GM20431 (cell line): ENCODE data around the gene FASTKD2.
"Not testable (repeated sequence)": the region's sequence is repeated elsewhere in the genome, so short reads cannot be mapped to it uniquely, and the experiment has no call there.

Source experiments
- in situ Hi-C: fragments of 300-500 bp; cut with MseI, MboI; formaldehyde crosslinking; loops from one replicate; pipeline ENCODE4 v1.15.0; 2020; ENCODE audit warnings: low sequenced_read_pairs; ENCODE audit not compliant: unreplicated experiment

Gene FASTKD2

DNA sequence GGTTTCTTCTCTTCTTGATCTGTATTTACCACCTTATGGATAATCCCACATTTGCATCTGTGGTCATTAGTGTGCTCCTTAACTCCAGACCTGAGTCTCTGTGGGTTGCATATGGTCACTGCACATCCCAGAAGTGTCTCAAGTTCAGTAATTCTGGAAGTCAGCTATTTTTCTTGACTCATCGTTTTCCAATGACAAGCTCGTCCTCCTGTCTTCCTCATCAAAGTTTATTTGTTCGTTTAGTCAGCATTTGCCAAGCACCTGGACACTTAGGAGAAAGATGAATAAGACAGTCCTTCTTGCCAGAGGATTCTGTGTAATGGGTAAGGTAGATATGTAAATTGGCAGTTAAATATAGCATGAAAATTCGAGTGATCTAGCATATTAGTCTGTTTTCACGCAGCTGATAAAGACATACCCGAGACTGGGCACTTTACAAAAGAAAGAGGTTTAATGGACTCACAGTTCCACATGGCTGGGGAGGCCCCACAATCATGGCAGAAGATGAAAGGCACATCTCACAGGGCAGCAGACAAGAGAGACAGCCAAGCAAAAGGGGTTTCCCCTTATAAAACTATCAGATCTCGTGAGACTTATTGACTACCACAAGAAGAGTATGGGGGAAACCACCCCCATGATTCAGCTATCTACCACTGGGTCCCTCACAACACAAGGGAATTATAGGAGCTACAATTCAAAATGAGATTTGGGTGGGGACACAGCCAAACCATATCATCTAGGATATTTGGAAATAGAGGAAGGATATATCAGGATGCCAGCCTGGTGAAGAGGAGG, 19.4 kb downstream of the FASTKD2 start:
- in situ Hi-C loops, result loop anchor here (25.0 kb wide), 1 partner anchor 97 kb away; no protein-coding TSS in a partner anchor

- in situ Hi-C loops, result loop anchor here (25.0 kb wide), 1 partner anchor 103 kb away; no protein-coding TSS in a partner anchor
These were observed 25.0 kb downstream of the FASTKD2 start for GRCh38 chr2:206790311-206790935.

DNA sequence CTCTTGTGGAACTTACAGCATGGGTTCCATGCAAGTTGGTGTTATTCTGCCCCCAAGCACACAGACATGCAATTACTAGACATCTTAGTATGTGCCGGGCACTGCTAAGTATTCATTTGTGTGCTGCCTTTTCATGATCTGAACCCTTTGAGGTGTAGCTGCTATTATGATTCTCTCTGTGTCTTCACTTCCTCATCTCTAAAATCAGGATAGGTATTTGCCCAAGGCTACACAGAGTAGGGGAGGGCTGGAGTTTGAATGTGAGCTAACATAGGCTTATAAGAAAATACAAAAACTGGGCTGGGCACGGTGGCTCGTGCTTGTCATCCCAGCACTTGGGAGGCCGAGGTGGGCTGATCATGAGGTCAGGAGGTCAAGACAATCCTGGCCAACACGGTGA, 27.2 kb downstream of the FASTKD2 start:
- in situ Hi-C loops, result loop anchor here (25.0 kb wide), 1 partner anchor 105 kb away; no protein-coding TSS in a partner anchor

- in situ Hi-C loops, result loop anchor here (25.0 kb wide), 1 partner anchor 110 kb away; no protein-coding TSS in a partner anchor
These were observed 32.0 kb downstream of the FASTKD2 start for GRCh38 chr2:206797376-206797775.

DNA sequence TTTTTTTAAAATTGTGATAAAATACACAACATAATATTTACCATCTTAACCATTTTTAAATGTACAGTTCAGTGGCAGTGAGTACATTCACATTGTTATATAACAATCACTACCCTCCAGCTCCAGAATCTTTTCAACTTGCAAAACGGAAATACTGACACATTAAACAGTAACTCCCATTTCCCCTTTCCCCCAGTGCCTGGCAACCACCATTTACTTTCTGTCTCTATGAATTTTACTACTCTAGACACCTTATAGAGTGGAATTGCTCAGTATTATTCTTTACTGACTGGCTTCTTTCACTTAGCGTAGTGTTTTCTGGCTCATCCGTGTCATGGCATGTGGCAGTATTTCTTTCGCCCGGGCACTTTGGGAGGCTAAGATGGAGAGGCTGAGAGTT, 32.6 kb downstream of the FASTKD2 start:
- in situ Hi-C loops, result loop anchor here (25.0 kb wide), 1 partner anchor 111 kb away; no protein-coding TSS in a partner anchor

GRCh38 chr2:206799083-206799482, 33.7 kb downstream of the FASTKD2 start:
- in situ Hi-C loops, result loop anchor here (25.0 kb wide), 1 partner anchor 112 kb away; no protein-coding TSS in a partner anchor

GRCh38 chr2:206800506-206801417, 35.4 kb downstream of the FASTKD2 start:
- in situ Hi-C loops, result loop anchor here (10.0 kb wide), 1 partner anchor 674 kb away; no protein-coding TSS in a partner anchor

DNA sequence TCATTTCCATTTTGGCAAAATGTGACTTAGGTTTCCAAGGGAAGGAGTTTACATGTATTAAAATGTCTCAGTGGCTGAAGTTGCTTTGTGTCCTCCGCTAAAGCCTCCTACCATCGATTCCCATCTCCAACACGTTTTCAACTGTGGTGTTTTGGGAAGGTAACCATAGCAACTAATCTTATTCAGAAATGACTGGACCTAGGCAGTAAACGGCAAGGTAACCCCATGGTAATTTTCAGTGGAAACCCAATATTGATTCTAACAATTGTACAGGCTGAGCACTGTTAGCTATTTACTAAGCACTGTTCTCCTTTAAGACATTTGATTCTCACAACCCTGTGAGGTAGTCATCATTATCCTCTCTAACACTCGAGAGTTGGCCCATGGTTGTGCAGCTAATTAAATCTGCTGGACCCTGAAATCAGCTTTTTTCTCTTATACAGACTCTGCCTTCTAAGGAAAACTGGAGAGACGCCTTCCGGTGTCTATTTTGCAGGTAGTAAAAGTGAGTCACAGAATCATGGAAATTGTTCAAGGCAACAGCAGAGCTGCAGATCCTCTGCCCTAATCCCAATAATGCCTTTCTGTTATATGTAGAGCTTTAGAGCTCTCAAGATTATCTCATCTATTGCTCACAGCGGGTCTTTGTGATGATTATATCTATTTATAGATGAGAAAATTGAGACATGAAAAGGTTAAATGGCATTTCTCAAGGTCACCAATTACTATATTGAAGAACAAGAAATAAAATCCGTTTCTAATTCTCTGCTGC, 36.2 kb downstream of the FASTKD2 start:
- in situ Hi-C loops, result loop anchor here (10.0 kb wide), 1 partner anchor 673 kb away; no protein-coding TSS in a partner anchor

- in situ Hi-C loops, result loop anchor here (10.0 kb wide), 1 partner anchor 672 kb away; no protein-coding TSS in a partner anchor
These were observed 37.5 kb downstream of the FASTKD2 start for GRCh38 chr2:206802654-206803514.

DNA sequence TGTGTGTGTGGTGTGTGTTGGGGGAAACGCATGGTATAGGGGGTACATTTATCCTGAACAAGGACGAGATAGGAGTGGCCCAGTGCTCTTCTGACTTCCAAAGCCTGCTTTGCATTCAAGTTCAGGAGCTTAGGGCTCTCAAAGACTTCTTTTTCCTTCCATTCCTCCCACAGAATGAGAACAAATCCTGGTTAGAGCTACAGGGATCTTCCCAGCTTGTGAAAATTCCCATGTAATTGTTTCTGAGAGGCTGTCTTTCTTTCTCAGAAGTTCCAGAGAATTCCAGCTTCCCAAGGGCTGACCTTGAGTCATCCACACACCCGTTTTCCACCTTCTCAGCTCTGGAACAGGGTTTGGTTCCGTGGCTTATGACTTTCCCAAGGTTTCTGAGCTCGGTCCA, 38.9 kb downstream of the FASTKD2 start:
- in situ Hi-C loops, result loop anchor here (10.0 kb wide), 1 partner anchor 670 kb away; no protein-coding TSS in a partner anchor

DNA sequence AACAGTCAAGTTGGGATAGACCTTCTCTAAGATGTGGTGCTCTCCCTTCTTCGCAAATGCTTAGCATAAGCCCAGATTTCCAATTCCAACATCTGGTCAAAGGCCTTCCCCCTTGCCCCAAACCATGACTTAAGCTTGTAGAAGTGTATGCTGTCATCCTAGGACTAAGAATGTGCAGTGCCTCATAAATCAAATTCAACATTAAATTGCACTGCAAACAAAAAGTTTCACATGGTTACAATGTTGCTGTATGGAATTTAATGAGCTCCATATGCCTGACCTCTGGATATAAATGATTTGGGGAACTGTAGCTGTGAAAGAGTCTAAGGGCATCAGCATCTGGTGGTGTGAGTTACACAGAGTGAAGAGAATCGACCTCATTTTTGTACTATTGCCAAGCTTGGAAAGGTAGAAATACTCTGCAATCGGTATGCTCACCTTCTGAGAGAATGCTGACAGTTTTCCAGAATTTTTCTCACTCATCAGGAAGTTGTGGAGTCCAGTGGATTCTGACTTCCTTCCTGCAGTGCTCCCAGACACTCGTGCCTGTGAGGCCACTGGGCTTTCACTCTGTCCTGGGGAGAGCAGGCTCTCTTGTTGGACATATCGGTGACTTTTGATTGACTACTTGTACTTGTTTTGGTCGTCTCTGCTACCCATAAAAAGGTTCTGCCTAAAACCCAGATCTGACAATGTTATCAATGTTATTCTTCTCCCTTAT, 40.6 kb downstream of the FASTKD2 start:
- in situ Hi-C loops, result loop anchor here (10.0 kb wide), 1 partner anchor 669 kb away; no protein-coding TSS in a partner anchor

DNA sequence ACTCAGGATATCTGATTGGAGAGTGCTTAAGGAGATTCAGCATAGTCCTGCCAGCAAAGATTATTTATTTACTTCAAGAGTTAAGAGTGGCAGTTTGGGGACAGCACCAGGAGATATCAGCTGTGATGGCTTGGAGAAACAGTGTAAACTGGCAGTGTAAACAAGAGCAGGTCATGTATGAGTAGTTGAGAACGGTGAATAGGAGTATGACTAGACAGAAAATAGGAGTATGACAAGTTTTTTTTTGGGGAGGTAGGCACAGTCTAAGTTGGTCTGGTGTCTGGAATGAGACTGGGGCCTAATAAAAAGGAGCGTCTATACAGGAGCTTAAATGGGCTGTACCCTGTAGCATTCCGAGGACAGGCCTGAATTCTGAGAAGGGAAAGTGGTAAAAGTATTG, 42.2 kb downstream of the FASTKD2 start:
- in situ Hi-C loops, result loop anchor here (10.0 kb wide), 1 partner anchor 667 kb away; no protein-coding TSS in a partner anchor

GRCh38 chr2:206812471-206812870, 47.1 kb downstream of the FASTKD2 start:
- in situ Hi-C loops, result not testable (repeated sequence)

DNA sequence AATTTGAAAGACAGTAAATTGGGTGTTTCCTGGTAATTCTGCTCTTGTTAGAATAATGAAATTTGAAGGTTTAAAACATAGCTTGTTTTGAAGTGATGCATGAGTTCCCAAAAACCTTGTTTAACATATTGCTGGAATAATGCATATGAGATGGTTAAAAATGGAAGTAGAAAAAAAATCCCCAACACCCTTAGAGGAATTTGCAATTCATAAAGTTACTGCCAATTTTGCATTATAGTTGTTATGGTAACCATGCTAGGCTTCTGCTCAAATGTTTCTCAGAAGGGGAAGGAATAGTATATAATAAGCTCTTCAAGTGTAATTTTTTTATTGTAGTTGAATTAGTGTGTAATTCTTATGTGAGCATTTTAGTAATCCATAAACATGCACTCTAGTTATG, 49.1 kb downstream of the FASTKD2 start:
- in situ Hi-C loops, result no loop called here

DNA sequence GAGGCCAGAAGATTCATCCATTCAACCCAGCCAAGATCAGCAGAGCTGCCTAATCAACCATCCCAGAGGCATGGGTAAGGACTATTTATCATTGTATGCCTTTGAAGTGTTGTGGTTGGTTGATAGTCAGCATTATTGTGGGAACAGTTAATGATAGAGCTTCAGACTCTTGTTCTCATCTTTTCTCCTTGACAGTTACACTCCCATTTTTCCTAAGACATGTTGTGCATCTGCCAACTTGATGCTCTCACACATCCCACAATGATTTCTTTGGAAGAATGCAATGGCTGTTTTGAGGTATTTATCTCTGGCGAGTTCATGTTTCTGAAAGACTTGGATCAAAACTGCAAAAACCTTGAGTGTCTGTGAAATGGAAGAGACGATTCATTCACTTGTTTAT, 55.4 kb downstream of the FASTKD2 start:
- in situ Hi-C loops, result no loop called here

DNA sequence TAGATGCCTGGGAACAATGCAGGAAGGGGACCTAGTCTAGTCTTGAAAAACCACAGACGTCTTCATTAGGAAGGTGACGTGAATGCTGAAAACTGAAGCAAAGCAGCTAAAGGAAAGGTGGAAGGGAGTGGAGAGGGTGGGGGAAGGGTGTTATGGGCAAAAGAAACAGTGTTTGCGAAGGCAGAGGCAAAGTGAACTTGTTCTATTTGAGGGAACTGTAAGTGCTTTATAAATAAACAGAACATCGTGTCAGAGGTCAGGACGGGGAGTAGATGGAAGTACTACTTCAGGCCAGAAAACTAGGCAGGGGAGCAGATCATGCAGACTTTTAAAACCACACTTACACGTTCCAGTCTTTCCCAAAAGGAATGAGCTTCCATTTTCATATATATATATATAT, 57.8 kb downstream of the FASTKD2 start:
- in situ Hi-C loops, result no loop called here

DNA sequence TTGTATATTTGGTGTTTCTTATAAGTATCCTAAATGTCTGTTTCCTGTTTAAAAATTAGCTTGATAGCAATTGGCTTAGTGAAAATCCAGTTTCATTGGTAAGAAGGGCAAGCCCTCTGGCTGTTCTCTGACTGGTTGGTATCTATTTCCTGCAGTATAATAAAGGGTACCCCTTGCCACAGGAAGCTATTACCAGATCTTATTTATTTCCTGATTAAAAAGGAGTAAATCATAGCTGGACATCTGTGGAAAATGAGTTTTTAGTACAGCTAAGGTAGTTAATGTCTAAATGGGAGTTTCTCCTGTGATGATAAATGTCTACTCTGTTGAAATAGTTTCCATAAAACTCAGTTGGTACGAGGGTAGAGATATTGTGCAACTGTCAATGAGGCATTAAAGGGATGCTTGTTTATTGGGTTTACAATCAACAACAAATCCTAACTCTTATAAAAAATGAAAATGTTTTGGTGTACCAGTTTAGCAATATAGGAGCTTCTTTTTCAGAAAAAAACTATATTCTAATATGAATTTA, 58.7 kb downstream of the FASTKD2 start:
- in situ Hi-C loops, result no loop called here
